Measurements from ENCODE around the gene CALCA.

Gene CALCA

GRCh38 chr11:14969901-14970323, 2.2 kb downstream of the CALCA start:
- DNase-seq (ENCODE audit: insufficient read length, low spot score) = no peak
- TF ChIP-seq CTCF (IDR thresholded peaks at IDR 0.05; ENCODE audit: insufficient read depth, missing control alignments) = peak; percentile 52
- no peak for FAIRE-seq

- TF ChIP-seq CTCF (IDR thresholded peaks at IDR 0.05; ENCODE audit: insufficient read depth, missing control alignments) = no peak
- no peak for DNase-seq (ENCODE audit: insufficient read length, low spot score)
These were observed 4.4 kb downstream of the CALCA start for GRCh38 chr11:14967581-14968243.

DNA sequence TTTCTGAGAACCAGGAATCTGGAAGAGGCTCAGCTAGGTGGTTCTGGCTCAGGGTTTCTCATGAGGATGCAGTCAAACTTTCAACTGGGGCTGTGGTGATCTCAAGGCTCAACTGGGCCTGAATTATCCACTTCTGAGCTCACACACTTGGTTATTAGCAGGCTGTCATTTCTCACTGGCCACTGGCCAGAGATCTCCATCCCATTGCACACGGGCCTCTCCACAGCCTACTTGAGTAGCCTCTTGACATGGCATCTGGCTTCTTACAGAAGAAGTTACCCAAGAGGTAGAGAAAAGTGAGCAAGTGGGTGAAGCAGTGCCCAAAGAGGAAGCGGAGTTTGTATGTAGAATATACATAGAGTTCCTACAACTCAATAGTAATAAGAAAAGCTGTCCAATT, 16.0 kb downstream of the CALCA start:
- no peak for TF ChIP-seq CTCF (IDR thresholded peaks at IDR 0.05; ENCODE audit: insufficient read depth, missing control alignments)
- DNase-seq (ENCODE audit: insufficient read length, low spot score) = no peak
- no peak for FAIRE-seq

More at GRCh38 chr11:14967581-14968243, 4.4 kb downstream of the CALCA start:
- no peak for FAIRE-seq

DNA sequence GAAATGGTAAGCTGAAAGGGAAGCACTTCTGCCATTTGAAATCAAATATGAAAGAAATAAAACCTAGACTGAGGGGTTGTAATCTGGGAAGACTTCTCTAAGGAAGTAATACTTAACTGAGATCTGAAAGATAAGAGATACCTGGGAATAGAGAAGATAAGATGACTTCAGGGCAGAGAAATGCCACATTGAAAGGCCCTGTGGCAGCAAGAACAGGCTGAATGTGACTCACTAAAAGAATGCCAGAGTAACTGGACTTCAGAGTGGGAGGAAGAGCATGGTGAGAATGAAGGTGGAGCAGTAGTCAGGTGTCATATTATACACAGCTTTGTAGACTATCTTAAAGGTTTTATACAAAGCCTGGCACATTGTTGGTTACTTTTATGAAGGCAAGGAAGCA, 17.6 kb downstream of the CALCA start:
- no peak for FAIRE-seq
- DNase-seq (ENCODE audit: insufficient read length, low spot score) = no peak
- TF ChIP-seq CTCF (IDR thresholded peaks at IDR 0.05; ENCODE audit: insufficient read depth, missing control alignments) = no peak

DNA sequence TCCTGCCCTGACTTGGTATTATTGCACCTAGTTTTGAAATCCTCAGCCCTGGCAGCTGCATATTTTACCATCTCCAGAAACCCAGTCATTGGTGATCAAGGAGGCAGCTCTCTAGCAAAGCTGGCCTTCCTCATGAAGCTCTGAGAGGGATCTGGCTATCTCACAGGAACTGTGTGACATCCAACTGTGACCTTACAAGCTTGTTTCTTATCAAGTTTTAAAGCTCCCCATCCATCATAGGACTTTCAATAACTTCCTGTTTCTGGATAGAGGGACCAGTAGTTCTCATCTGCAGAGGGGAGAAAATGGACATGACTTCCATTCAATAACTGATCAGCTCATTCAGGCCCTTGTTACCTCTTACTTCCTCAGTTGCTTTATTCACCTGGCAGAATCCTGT, 18.2 kb downstream of the CALCA start:
- no peak for FAIRE-seq

GRCh38 chr11:14949437-14950147, 22.6 kb downstream of the CALCA start:
- FAIRE-seq (no peak), DNase-seq (ENCODE audit: insufficient read length, low spot score) (no peak)
- TF ChIP-seq CTCF (IDR thresholded peaks at IDR 0.05; ENCODE audit: insufficient read depth, missing control alignments) = no peak

More for the DNA sequence above, 18.2 kb downstream of the CALCA start:
- no peak for DNase-seq (ENCODE audit: insufficient read length, low spot score)
- TF ChIP-seq CTCF (IDR thresholded peaks at IDR 0.05; ENCODE audit: insufficient read depth, missing control alignments) = no peak

GRCh38 chr11:14942745-14943144, 29.4 kb downstream of the CALCA start:
- DNase-seq (ENCODE audit: insufficient read length, low spot score) (no peak), FAIRE-seq (no peak)
- no peak for TF ChIP-seq CTCF (IDR thresholded peaks at IDR 0.05; ENCODE audit: insufficient read depth, missing control alignments)

Measured in D721Med (cell line).